CD4-positive, alpha-beta T cell treated with Interleukin-17A for 4 hours (primary cell): ENCODE results near the gene CCS.
"Not testable (repeated sequence)": the region's sequence is repeated elsewhere in the genome, so short reads cannot be mapped to it uniquely, and the experiment has no call there.

Experiments
- DNase-seq: peaks from one replicate; pipeline ENCODE4 v3.0.0-alpha.2; 2020; ENCODE audit warnings: mixed read lengths

The CCS gene

GRCh38 chr11:66592457-66593302, at the start of gene CCS, which contains the start of gene CCDC87:
Gene CCS, plus strand, starts transcription at chr11:66593185. Its CDS starts 77 bp downstream, at chr11:66593262.
Gene CCDC87, minus strand, starts transcription at chr11:66593063. Its CDS starts 48 bp downstream, at chr11:66593015.
- DNase-seq, result peak; percentile 100

- DNase-seq, result peak; percentile 72
These were observed 49.5 kb upstream of the CCS start for GRCh38 chr11:66543263-66544107.

- not testable (repeated sequence) for DNase-seq
These were observed 48.0 kb upstream of the CCS start for GRCh38 chr11:66544952-66545351.

GRCh38 chr11:66545701-66546367, 47.2 kb upstream of the CCS start, which contains the start of gene ZDHHC24:
Gene ZDHHC24, minus strand, starts transcription at chr11:66546048. Its CDS starts 45 bp downstream, at chr11:66546003.
- DNase-seq, result peak; percentile 89

- DNase-seq, result peak; percentile 29
These were observed 46.5 kb upstream of the CCS start, which contains the start of gene ACTN3 for GRCh38 chr11:66546368-66546965. Gene ACTN3, plus strand, starts transcription at chr11:66546903. Its CDS starts 35 bp downstream, at chr11:66546938.

GRCh38 chr11:66546966-66547661, 45.9 kb upstream of the CCS start:
- no peak for DNase-seq

- DNase-seq, result no peak
These were observed 45.3 kb upstream of the CCS start for GRCh38 chr11:66547662-66548009.

- DNase-seq, result no peak
These were observed 44.9 kb upstream of the CCS start for GRCh38 chr11:66548041-66548440.

GRCh38 chr11:66548774-66549630, 44.0 kb upstream of the CCS start:
- DNase-seq, result no peak

- no peak for DNase-seq
These were observed 43.3 kb upstream of the CCS start for GRCh38 chr11:66549696-66550095.

- no peak for DNase-seq
These were observed 42.1 kb upstream of the CCS start for GRCh38 chr11:66550887-66551286.

GRCh38 chr11:66554602-66555001, 38.4 kb upstream of the CCS start:
- DNase-seq, result no peak

GRCh38 chr11:66555416-66555815, 37.6 kb upstream of the CCS start:
- DNase-seq, result no peak

GRCh38 chr11:66556086-66556485, 36.9 kb upstream of the CCS start:
- DNase-seq, result no peak

- no peak for DNase-seq
These were observed 35.2 kb upstream of the CCS start for GRCh38 chr11:66557733-66558326.

GRCh38 chr11:66559142-66559865, 33.7 kb upstream of the CCS start:
- peak; percentile 44 for DNase-seq

GRCh38 chr11:66559866-66560676, 32.9 kb upstream of the CCS start:
- no peak for DNase-seq

- DNase-seq, result no peak
These were observed 31.6 kb upstream of the CCS start for GRCh38 chr11:66561178-66561974.
